Loucy (cell line): ENCODE data around the gene SYT6.

Experiments
- H2AFZ ChIP-seq: fragments of 200-600 bp; sonication (generic); 2 replicates; pipeline ENCODE4 v1.6.0; 2016; ENCODE audit warnings: antibody characterized with exemption, mild to moderate bottlenecking, low read length, moderate library complexity
- H3F3A ChIP-seq: fragments of 200-600 bp; 2 replicates; pipeline ENCODE4 v1.6.0; 2016; ENCODE audit warnings: antibody characterized with exemption, low read depth, mild to moderate bottlenecking
- H3K27me3 ChIP-seq: fragments of 200-600 bp; sonication (generic); 2 replicates; pipeline ENCODE4 v1.6.1; 2014; ENCODE audit warnings: low read length, mild to moderate bottlenecking; ENCODE audit not compliant: insufficient read depth, poor library complexity, severe bottlenecking
- H3K36me3 ChIP-seq: fragments of 200-600 bp; sonication (generic); 2 replicates; pipeline ENCODE4 v1.6.1; 2016; ENCODE audit warnings: low read length; ENCODE audit not compliant: insufficient read depth
- H3K4me1 ChIP-seq: fragments of 200-600 bp; sonication (generic); 2 replicates; pipeline ENCODE4 v1.5.1; 2014; ENCODE audit warnings: low read length, mild to moderate bottlenecking; ENCODE audit not compliant: insufficient read depth, poor library complexity, severe bottlenecking
- H3K4me2 ChIP-seq: fragments of 200-600 bp; sonication (generic); 2 replicates; pipeline ENCODE4 v1.6.0; 2014; ENCODE audit warnings: antibody characterized with exemption, low read length, low read depth, mild to moderate bottlenecking; ENCODE audit not compliant: poor library complexity, severe bottlenecking
- H3K4me3 ChIP-seq: fragments of 200-600 bp; sonication (generic); 2 replicates; pipeline ENCODE4 v1.5.1; 2014; ENCODE audit warnings: low read length, mild to moderate bottlenecking, mixed read lengths; ENCODE audit not compliant: poor library complexity, severe bottlenecking
- H3K79me2 ChIP-seq: fragments of 200-600 bp; sonication (generic); 2 replicates; pipeline ENCODE4 v1.6.1; 2014; ENCODE audit warnings: low read length; ENCODE audit not compliant: insufficient read depth
- H3K9ac ChIP-seq: fragments of 200-600 bp; sonication (generic); 2 replicates; pipeline ENCODE4 v1.6.0; 2014; ENCODE audit warnings: mild to moderate bottlenecking, low read depth, low read length, moderate library complexity; ENCODE audit not compliant: poor library complexity, severe bottlenecking
- H3K9me2 ChIP-seq: fragments of 200-600 bp; sonication (generic); replicated peaks from 2 replicates; pipeline ENCODE4 v1.6.1; 2016; ENCODE audit warnings: low read depth, low read length, mixed read lengths
- H3K9me3 ChIP-seq: fragments of 200-600 bp; sonication (generic); 2 replicates; pipeline ENCODE4 v1.6.1; 2014; ENCODE audit warnings: mild to moderate bottlenecking, antibody characterized with exemption, low read length, low read depth; ENCODE audit not compliant: insufficient read depth
- H4K20me1 ChIP-seq: fragments of 200-600 bp; sonication (generic); 2 replicates; pipeline ENCODE4 v1.6.0; 2014; ENCODE audit warnings: antibody characterized with exemption, low read length, mild to moderate bottlenecking; ENCODE audit not compliant: insufficient read depth, poor library complexity, severe bottlenecking
- EZH2phosphoT487 ChIP-seq: fragments of 200-600 bp; IDR thresholded peaks from 2 replicates; pipeline ENCODE4 v1.6.1; 2018; ENCODE audit warnings: antibody characterized with exemption, mild to moderate bottlenecking, moderate library complexity, borderline replicate concordance
- TF ChIP-seq, protein P1 (sequence below): fragments of 200-600 bp; sonication (generic); conservative IDR thresholded peaks from 2 replicates; pipeline ENCODE4 v1.5.1; 2014; ENCODE audit warnings: mild to moderate bottlenecking, antibody characterized with exemption, low read length

Gene SYT6

DNA sequence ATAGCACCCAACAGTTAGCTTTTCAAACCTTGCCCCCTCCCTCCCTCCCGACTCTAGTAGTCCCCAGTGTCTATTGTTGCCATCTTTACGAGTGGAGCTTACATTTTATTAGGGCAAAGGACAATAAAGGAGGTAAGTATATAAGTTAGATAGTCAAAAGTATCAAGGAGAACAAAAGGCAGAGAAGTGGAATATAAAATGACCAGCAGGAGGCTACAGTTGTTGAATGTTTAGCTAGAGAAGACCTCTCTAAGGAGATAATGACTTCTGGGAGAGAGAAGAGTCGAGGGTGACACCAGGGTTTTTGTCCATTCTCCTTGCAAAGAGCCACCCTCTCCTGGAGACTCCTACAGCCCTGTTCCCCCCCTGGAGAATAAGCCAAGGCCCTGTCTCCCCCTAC lies 48.7 kb downstream of the SYT6 start:
- H2AFZ ChIP-seq: no peak overlapping the region
- no peak for TF ChIP-seq EZH2phosphoT487
- TF ChIP-seq, protein P1, sequence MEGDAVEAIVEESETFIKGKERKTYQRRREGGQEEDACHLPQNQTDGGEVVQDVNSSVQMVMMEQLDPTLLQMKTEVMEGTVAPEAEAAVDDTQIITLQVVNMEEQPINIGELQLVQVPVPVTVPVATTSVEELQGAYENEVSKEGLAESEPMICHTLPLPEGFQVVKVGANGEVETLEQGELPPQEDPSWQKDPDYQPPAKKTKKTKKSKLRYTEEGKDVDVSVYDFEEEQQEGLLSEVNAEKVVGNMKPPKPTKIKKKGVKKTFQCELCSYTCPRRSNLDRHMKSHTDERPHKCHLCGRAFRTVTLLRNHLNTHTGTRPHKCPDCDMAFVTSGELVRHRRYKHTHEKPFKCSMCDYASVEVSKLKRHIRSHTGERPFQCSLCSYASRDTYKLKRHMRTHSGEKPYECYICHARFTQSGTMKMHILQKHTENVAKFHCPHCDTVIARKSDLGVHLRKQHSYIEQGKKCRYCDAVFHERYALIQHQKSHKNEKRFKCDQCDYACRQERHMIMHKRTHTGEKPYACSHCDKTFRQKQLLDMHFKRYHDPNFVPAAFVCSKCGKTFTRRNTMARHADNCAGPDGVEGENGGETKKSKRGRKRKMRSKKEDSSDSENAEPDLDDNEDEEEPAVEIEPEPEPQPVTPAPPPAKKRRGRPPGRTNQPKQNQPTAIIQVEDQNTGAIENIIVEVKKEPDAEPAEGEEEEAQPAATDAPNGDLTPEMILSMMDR: no peak
- H3F3A ChIP-seq: no peaks in the 10 kb centered on the region
- no peak overlapping the region for H3K4me3 ChIP-seq
- H3K9ac ChIP-seq: no peak overlapping the region
- peaks cover 27% of the 10 kb centered on the region for H3K4me1 ChIP-seq
- H4K20me1 ChIP-seq: no peaks in the 10 kb centered on the region
- no peaks in the 10 kb centered on the region for H3K9me2 ChIP-seq
- H3K79me2 ChIP-seq: no peaks in the 10 kb centered on the region
- no peaks in the 10 kb centered on the region for H3K27me3 ChIP-seq
- no peaks in the 10 kb centered on the region for H3K9me3 ChIP-seq
- no peak overlapping the region for H3K4me2 ChIP-seq
- no peaks in the 10 kb centered on the region for H3K36me3 ChIP-seq

DNA sequence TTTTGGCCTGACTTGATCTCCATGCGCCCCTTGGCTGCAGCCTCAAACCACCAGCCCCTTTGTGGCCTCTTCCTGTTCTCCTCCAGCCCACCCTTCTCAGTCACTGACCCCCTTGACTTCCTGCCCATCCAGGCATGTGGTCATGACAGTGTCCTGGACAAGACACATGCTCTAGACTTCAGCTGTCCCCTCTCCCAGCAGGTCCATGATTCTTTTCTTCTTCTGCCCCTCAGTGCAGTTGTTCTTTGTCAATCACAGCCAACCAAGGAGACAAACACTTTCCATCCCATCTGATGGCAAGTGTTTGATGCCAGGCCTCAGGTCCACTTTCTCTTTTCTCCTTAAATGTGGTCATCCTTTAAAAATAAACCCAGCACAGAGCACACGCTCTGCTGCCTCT lies 49.7 kb downstream of the SYT6 start:
- no peaks in the 10 kb centered on the region for H3K27me3 ChIP-seq
- H3K9ac ChIP-seq: peak overlapping the region; percentile 3

DNA sequence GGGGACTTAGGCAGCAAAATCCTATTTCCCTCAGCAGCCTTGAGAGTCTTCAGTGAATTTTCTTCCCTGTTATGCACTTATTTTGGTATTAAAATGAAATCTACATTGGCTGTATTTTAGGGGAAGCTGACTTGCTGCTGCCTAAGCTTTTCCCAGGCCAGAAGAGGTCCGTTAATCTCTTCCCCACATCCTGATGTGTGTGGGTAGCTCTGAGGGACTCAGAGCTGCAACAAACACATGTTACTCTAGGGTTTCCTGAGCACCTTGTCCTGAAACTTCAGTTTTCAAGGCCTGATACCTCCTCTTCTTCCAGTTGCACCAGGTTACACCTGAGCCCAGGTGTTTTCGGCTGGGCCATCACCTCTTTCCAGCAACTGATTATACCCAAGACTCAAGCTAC lies 51.5 kb downstream of the SYT6 start:
- Histone ChIP-seq H3F3A (no peaks in the 10 kb centered on the region), H4K20me1 (no peaks in the 10 kb centered on the region), H3K9ac (no peak overlapping the region), H3K36me3 (no peaks in the 10 kb centered on the region), H3K79me2 (no peaks in the 10 kb centered on the region), H2AFZ (no peak overlapping the region), H3K4me3 (no peak overlapping the region), H3K27me3 (no peaks in the 10 kb centered on the region), H3K4me2 (no peak overlapping the region), H3K4me1 (peaks cover 14% of the 10 kb centered on the region), H3K9me3 (no peaks in the 10 kb centered on the region), H3K9me2 (no peaks in the 10 kb centered on the region)
- no peak for TF ChIP-seq EZH2phosphoT487
- TF ChIP-seq, protein P1: no peak

More for the DNA sequence above, 49.7 kb downstream of the SYT6 start:
- Histone ChIP-seq H3K9me3 (no peaks in the 10 kb centered on the region), H4K20me1 (no peaks in the 10 kb centered on the region), H2AFZ (no peak overlapping the region), H3K9me2 (no peaks in the 10 kb centered on the region), H3F3A (no peaks in the 10 kb centered on the region), H3K79me2 (no peaks in the 10 kb centered on the region), H3K4me1 (peaks cover 23% of the 10 kb centered on the region), H3K4me3 (no peak overlapping the region), H3K36me3 (no peaks in the 10 kb centered on the region), H3K4me2 (peak overlapping the region; percentile 27)
- TF ChIP-seq, protein P1: no peak
- TF ChIP-seq EZH2phosphoT487: no peak
